ENCODE results near the gene STEAP3. TPM values are rescaled to one million over a fixed set of nuclear protein-coding genes. Genes with fewer than 3 reads are reported as not detected.
A peak's percentile ranks its signal among the peaks of the same experiment; 100 is the strongest.

The STEAP3 gene
- total RNA-seq, 1 experiment from 2014 or later, result 32.3 TPM

DNA sequence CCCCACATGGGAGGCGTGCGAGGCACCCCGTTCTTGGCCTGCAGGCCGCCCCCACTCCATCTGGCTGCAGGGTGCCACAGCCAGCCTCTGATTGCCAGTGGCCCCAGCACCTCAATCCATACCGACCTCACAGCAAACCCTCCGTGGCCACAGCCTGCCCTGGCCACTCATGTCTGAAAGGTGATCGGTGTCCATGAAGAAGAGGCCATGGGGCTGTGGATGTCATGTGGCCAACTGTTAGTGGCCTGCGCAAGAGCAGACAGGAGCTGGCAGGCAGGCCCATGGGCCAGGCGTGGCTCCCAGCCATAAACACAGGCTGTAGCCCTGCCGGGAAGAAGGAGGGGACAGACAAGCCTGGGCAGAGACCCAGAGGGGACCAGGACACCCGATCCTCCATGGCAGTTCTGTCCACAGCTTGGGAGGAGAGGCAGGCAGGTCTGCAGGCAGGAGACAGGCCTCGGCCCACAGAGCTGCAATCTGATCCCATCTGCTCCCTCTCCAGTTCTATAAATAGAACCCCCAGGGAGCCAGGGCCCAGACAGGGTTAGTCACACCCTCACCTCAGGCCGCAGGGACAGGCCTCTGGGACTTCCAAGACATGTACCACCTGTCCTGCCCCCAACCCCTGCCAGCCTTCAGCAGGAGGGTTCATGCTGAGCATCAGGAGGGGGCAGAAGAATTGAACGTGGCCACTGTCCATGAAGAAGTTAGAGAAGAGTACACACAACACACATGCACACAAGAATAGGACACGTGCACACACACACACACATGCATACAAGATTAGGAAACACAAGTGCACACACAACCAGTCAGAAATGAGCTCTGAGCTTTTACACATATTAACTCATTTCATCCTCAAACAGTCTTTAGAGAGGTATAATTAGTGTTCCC is 16.9 kb downstream of the STEAP3 start:
- Histone ChIP-seq H3K4me2 (ENCODE audit: low read length) (peak overlapping the region; percentile 82), H3K4me1 (ENCODE audit: control insufficient read depth in 1 of 2, insufficient read depth in 2 of 2, low read length in 2 of 2) (peaks cover 26 to 31% of the 10 kb centered on the region in 2 experiments), H3K4me3 (replicated peaks in 1 of 2; ENCODE audit: low read depth in 1 of 2, low read length in 2 of 2) (peak overlapping the region; percentile 10 to 41; a peak in 2 of 4 replicates), H3K27ac (ENCODE audit: low read depth, low read length) (peak overlapping the region; percentile 85), H2AFZ (ENCODE audit: low read depth, low read length, poor library complexity, severe bottlenecking) (no peak overlapping the region), H3K36me3 (ENCODE audit: control insufficient read depth in 1 of 2, insufficient read depth in 2 of 2, low read length in 2 of 2) (peaks cover 0 to 4% of the 10 kb centered on the region in 2 experiments; a peak in 1 of 4 replicates), H3K9ac (ENCODE audit: low read length) (peak overlapping the region; percentile 46), H3K79me2 (ENCODE audit: insufficient read depth, low read length) (peaks cover 17% of the 10 kb centered on the region), H3K27me3 (ENCODE audit: insufficient read depth, low read length) (no peaks in the 10 kb centered on the region), H3K9me2 (ENCODE audit: insufficient read depth) (no peaks in the 10 kb centered on the region), H3K9me3 (ENCODE audit: control insufficient read depth in 1 of 2, insufficient read depth in 1 of 2, low read depth in 1 of 2, low read length in 2 of 2) (no peaks in the 10 kb centered on the region), H4K20me1 (ENCODE audit: insufficient read depth) (no peaks in the 10 kb centered on the region)
- no TSS peak for BruUV-seq (replicated peaks)
- TF ChIP-seq SP1 (IDR thresholded peaks at IDR 0.05; ENCODE audit: low read depth), result peak; percentile 71; the same call in 1 of the 2 replicates
- no peak for TF ChIP-seq ELF1 (IDR thresholded peaks at IDR 0.05; ENCODE audit: borderline replicate concordance, low read depth)
- peak; percentile 65 for TF ChIP-seq YY1 (IDR thresholded peaks at IDR 0.05; ENCODE audit: extremely low read depth, insufficient replicate concordance, low read depth, low read length)
- TF ChIP-seq POLR2AphosphoS5 (IDR thresholded peaks at IDR 0.05; ENCODE audit: low read depth, low read length), result peak; percentile 47; the same call in 1 of the 2 replicates
- peak; percentile 40 for TF ChIP-seq ZBTB33 (IDR thresholded peaks at IDR 0.05; ENCODE audit: extremely low read depth, insufficient replicate concordance, low read length)
- TF ChIP-seq RAD21 (IDR thresholded peaks at IDR 0.05; ENCODE audit: low read depth), result no peak
- TF ChIP-seq SRF (IDR thresholded peaks at IDR 0.05; ENCODE audit: low read depth), result no peak
- peak; percentile 63 for TF ChIP-seq MAX (IDR thresholded peaks at IDR 0.05)
- 0 out of 2 replicates have a peak, but pooled peaks have one; percentile 29 for TF ChIP-seq SIN3A (IDR thresholded peaks at IDR 0.05; ENCODE audit: low read depth)
- 0 out of 2 replicates have a peak, but pooled peaks have one; percentile 68 for TF ChIP-seq CBX3 (IDR thresholded peaks at IDR 0.05; ENCODE audit: low read depth)
- peak; percentile 47 for TF ChIP-seq ZFX (IDR thresholded peaks at IDR 0.05)
- POLR2A ChIA-PET, result interaction anchor here (1.0 kb wide), 1 partner anchor 12 kb away, joined by 4 read pairs; no protein-coding TSS in a partner anchor
- ATAC-seq (peak; percentile 96), DNase-seq (ENCODE audit: low read depth, low spot score) (peak; percentile 50)
- intact Hi-C loops (cut with micrococcal nuclease), result no loop called here
- RAD21 ChIA-PET (ENCODE audit: low non-redundant PET in 1 of 2, low total read pairs in 2 of 2, uncharacterized antibody in 2 of 2, unreplicated experiment in 2 of 2), result no interaction called here
- CTCF ChIA-PET, result no interaction called here

Data from HCT116 (cell line).